ENCODE measurements around the gene LGALS8. TPM values are rescaled to one million over a fixed set of nuclear protein-coding genes. Genes with fewer than 3 reads are reported as not detected.
A peak's percentile ranks its signal among the peaks of the same experiment; 100 is the strongest.

Gene LGALS8
- total RNA-seq, 2 donors from 2014 or later = 33.5 to 58.4 TPM

DNA sequence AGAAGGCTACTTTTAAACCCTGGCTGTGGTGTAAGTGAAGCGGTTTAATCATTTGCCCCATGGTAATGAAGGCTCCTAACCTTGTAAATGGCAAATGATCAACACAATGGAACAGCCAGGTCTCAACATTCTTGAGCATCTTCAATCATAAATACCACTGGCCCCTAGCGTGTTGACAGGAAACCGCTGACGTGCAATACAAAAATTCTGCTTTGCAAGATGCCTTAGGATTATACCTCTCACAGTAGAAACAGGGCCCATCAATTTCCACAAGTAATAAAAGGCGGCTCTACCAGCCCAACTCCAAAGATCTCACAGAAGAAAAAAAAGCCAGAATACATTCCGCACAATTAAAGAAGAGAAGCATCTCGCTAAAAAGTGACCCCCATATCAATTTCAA, 32.8 kb downstream of the LGALS8 start:
- TF ChIP-seq, protein P1, sequence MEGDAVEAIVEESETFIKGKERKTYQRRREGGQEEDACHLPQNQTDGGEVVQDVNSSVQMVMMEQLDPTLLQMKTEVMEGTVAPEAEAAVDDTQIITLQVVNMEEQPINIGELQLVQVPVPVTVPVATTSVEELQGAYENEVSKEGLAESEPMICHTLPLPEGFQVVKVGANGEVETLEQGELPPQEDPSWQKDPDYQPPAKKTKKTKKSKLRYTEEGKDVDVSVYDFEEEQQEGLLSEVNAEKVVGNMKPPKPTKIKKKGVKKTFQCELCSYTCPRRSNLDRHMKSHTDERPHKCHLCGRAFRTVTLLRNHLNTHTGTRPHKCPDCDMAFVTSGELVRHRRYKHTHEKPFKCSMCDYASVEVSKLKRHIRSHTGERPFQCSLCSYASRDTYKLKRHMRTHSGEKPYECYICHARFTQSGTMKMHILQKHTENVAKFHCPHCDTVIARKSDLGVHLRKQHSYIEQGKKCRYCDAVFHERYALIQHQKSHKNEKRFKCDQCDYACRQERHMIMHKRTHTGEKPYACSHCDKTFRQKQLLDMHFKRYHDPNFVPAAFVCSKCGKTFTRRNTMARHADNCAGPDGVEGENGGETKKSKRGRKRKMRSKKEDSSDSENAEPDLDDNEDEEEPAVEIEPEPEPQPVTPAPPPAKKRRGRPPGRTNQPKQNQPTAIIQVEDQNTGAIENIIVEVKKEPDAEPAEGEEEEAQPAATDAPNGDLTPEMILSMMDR (IDR thresholded peaks at IDR 0.05) = no peak
- Histone ChIP-seq H3K4me1 (no peaks in the 10 kb centered on the region), H3K9me3 (no peaks in the 10 kb centered on the region), H3K27ac (no peak overlapping the region), H3K36me3 (peaks cover 13% of the 10 kb centered on the region), H3K9ac (ENCODE audit: low read depth in 2 of 2, low read length in 2 of 2) (no peak overlapping the region), H3K27me3 (no peaks in the 10 kb centered on the region), H3K4me3 (no peak overlapping the region)
- DNase-seq = no peak
- intact Hi-C loops (cut with DNase I) = no loop called here

DNA sequence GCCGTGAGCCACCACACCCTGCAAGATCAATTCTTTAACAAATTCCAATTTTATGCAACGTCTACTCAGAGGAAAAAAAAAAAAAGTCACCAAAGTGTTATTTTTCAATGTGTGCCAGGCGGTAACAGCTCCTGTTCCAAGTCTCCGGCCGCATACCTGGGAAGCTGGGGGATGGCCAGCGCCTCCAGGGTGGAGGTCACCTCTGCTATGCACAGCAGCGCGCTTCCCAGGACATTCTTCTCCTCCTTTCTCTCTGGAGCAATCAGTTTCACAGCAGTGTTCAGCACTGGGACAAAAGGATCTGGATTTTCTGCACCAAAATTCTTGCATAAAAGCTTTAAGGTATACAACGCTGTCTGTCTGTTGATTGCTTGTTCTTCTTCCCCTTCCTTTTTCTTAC, 34.3 kb downstream of the LGALS8 start:
- DNase-seq = no peak
- Histone ChIP-seq H3K27ac (no peak overlapping the region), H3K9ac (ENCODE audit: low read depth in 2 of 2, low read length in 2 of 2) (no peak overlapping the region), H3K4me3 (no peak overlapping the region), H3K4me1 (no peaks in the 10 kb centered on the region), H3K36me3 (peaks cover 12% of the 10 kb centered on the region), H3K9me3 (no peaks in the 10 kb centered on the region), H3K27me3 (no peaks in the 10 kb centered on the region)
- intact Hi-C loops (cut with DNase I) = no loop called here
- TF ChIP-seq, protein P1 (IDR thresholded peaks at IDR 0.05) = no peak

DNA sequence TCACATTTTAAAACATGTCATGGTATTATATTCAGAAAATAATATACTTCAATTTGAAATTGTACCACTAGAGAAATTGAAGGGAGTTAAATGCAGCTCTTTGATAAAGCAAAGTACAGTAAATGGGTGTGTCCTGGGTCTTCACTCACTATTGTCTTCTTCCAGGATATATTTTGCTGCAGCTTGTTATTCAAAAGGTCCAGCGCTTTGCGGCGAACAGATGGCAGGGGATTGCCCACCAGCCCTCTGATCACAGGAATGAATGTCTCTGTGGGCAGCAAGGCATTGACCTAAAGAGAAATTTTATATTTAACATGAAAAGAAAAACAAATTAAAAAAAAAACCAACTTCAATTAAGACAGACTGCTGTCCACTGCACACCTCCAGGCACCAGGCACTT, 35.1 kb downstream of the LGALS8 start:
- Histone ChIP-seq H3K27ac (no peak overlapping the region), H3K36me3 (peaks cover 7% of the 10 kb centered on the region), H3K27me3 (no peaks in the 10 kb centered on the region), H3K9me3 (no peaks in the 10 kb centered on the region), H3K4me3 (no peak overlapping the region), H3K9ac (ENCODE audit: low read depth in 2 of 2, low read length in 2 of 2) (no peak overlapping the region), H3K4me1 (no peaks in the 10 kb centered on the region)
- TF ChIP-seq, protein P1 (IDR thresholded peaks at IDR 0.05) = no peak
- intact Hi-C loops (cut with DNase I) = no loop called here
- DNase-seq = no peak

DNA sequence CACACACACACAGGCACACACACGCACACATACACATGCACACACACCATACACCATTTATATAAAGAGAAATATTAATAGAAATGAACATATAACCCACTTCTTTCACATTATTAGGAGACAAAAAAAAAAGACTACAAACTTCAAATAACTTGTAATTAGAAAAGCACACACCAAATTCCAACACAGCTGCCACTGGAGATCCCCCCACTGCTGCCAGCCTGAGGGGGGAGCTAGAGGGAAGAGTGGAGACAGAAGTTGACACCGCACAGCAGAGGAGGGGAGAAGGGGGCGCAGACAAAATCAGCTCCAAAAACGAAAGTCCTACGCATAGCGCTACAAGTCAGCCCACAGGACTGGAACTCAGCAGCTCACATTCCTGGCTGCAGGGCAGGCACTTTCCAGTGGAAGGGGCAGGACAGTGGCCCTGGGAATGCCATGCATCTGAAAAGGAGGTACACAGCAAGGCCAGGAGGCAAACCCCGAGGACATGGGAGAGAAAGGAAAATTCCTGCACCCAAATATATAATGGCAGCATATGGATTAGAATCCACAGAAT, 36.5 kb downstream of the LGALS8 start:
- H3K36me3 ChIP-seq = peaks cover under 1% of the 10 kb centered on the region
- H3K4me3 ChIP-seq = no peak overlapping the region
- H3K27ac ChIP-seq = no peak overlapping the region
- no peak for DNase-seq
- intact Hi-C loops (cut with DNase I) = no loop called here
- H3K9ac ChIP-seq (ENCODE audit: low read depth in 2 of 2, low read length in 2 of 2) = no peak overlapping the region
- no peaks in the 10 kb centered on the region for H3K4me1 ChIP-seq
- TF ChIP-seq, protein P1 (IDR thresholded peaks at IDR 0.05) = no peak
- no peaks in the 10 kb centered on the region for H3K27me3 ChIP-seq
- no peaks in the 10 kb centered on the region for H3K9me3 ChIP-seq

DNA sequence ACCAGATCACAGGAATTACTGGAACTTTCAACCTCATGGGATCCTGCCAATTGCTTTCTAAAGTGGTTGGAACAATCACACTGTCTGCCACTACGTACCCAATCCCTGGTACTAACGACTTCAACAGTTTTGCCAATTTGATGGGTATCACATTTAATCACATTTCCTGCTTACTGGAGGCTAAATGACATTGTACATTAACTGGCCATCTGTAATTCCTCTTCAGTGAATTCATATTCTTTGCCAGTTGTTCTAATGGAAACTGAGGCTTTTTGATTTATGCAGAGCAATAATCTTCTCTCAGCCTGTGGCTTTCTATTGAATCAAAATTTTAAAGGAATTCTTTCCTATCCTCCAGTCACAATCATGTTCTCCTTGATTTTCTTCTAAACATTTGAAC, 38.2 kb downstream of the LGALS8 start:
- H3K4me3 ChIP-seq = no peak overlapping the region
- H3K36me3 ChIP-seq = no peaks in the 10 kb centered on the region
- intact Hi-C loops (cut with DNase I) = no loop called here
- DNase-seq = no peak
- peak overlapping the region; percentile 23 for H3K27ac ChIP-seq
- no peak overlapping the region for H3K9ac ChIP-seq (ENCODE audit: low read depth in 2 of 2, low read length in 2 of 2)
- no peaks in the 10 kb centered on the region for H3K9me3 ChIP-seq
- no peaks in the 10 kb centered on the region for H3K27me3 ChIP-seq
- H3K4me1 ChIP-seq = no peaks in the 10 kb centered on the region
- TF ChIP-seq, protein P1 (IDR thresholded peaks at IDR 0.05) = no peak
